GM12892 (cell line): ENCODE data around the gene DLG5.

Source experiments
- DNase-seq: peaks from one replicate; pipeline ENCODE4 v3.0.0; 2011; ENCODE audit not compliant: insufficient read length
- FAIRE-seq: peaks from 2 replicates; lab custom pipeline; 2011; peaks lifted over from hg19 to GRCh38; lab: Jason Lieb, UNC
- POLR2A ChIP-seq: IDR thresholded peaks from 2 replicates; pipeline ENCODE4 v1.6.1; 2011; ENCODE audit warnings: low read depth, low read length, control low read depth
- POLR2AphosphoS5 ChIP-seq: IDR thresholded peaks from 2 replicates; pipeline ENCODE4 v1.6.1; 2011; ENCODE audit warnings: low read depth, low read length, control low read depth
- TAF1 ChIP-seq: IDR thresholded peaks from 2 replicates; pipeline ENCODE4 v1.6.1; 2011; ENCODE audit warnings: low read depth, mild to moderate bottlenecking, control low read depth, low read length, borderline replicate concordance

The DLG5 gene

GRCh38 chr10:77965294-77965693 lies 38.7 kb upstream of the DLG5 start:
- DNase-seq (no peak), FAIRE-seq (no peak)
- TF ChIP-seq POLR2AphosphoS5 = no peak
- no peak for TF ChIP-seq POLR2A
- no peak for TF ChIP-seq TAF1

- TF ChIP-seq POLR2AphosphoS5 = no peak
- no peak for TF ChIP-seq POLR2A
- TF ChIP-seq TAF1 = no peak
- DNase-seq (no peak), FAIRE-seq (no peak)
Observed at GRCh38 chr10:77964811-77965210, 38.3 kb upstream of the DLG5 start.

- FAIRE-seq = no peak
- TF ChIP-seq POLR2A (no peak), TAF1 (no peak), POLR2AphosphoS5 (no peak)
- DNase-seq = no peak
Observed at GRCh38 chr10:77963901-77964300, 37.3 kb upstream of the DLG5 start.

GRCh38 chr10:77962350-77963146 lies 36.0 kb upstream of the DLG5 start:
- TF ChIP-seq POLR2AphosphoS5 (no peak), POLR2A (no peak), TAF1 (no peak)
- FAIRE-seq (no peak), DNase-seq (no peak)

GRCh38 chr10:77961668-77962067 lies 35.1 kb upstream of the DLG5 start:
- DNase-seq (no peak), FAIRE-seq (no peak)
- TF ChIP-seq TAF1 (no peak), POLR2AphosphoS5 (no peak)

- no peak for TF ChIP-seq POLR2A
- no peak for TF ChIP-seq TAF1
- FAIRE-seq (no peak), DNase-seq (no peak)
Observed at GRCh38 chr10:77960829-77961329, 34.3 kb upstream of the DLG5 start.

- FAIRE-seq (no peak), DNase-seq (no peak)
- no peak for TF ChIP-seq POLR2AphosphoS5
- no peak for TF ChIP-seq TAF1
- no peak for TF ChIP-seq POLR2A
Observed at GRCh38 chr10:77959887-77960455, 33.4 kb upstream of the DLG5 start.

GRCh38 chr10:77959384-77959783 lies 32.8 kb upstream of the DLG5 start:
- DNase-seq (no peak), FAIRE-seq (no peak)
- TF ChIP-seq TAF1 = no peak
- TF ChIP-seq POLR2AphosphoS5 = no peak
- no peak for TF ChIP-seq POLR2A

GRCh38 chr10:77955136-77955535 lies 28.6 kb upstream of the DLG5 start:
- DNase-seq (no peak), FAIRE-seq (no peak)
- TF ChIP-seq POLR2AphosphoS5 = no peak

- TF ChIP-seq TAF1 (no peak), POLR2AphosphoS5 (no peak), POLR2A (no peak)
- no peak for FAIRE-seq
- no peak for DNase-seq
Observed at GRCh38 chr10:77949167-77949566, 22.6 kb upstream of the DLG5 start.

- DNase-seq = no peak
- no peak for FAIRE-seq
- TF ChIP-seq POLR2A = no peak
- no peak for TF ChIP-seq POLR2AphosphoS5
- TF ChIP-seq TAF1 = no peak
Observed at GRCh38 chr10:77946084-77946483, 19.5 kb upstream of the DLG5 start.

- no peak for DNase-seq
- no peak for FAIRE-seq
- TF ChIP-seq POLR2AphosphoS5 (no peak), TAF1 (no peak), POLR2A (no peak)
Observed at GRCh38 chr10:77944519-77944918, 18.0 kb upstream of the DLG5 start.
